Activated naive CD8-positive, alpha-beta T cell treated with anti-CD3 and anti-CD28 coated beads for 36 hours (primary cell): Measurements from ENCODE around the gene VAT1L. TPM values are rescaled to one million over a fixed set of nuclear protein-coding genes. Genes with fewer than 3 reads are reported as not detected.

ENCODE experiments used
- DNase-seq: peaks from one replicate; pipeline ENCODE4 v3.0.0; 2021
- H3K27ac Mint-ChIP-seq: one replicate; pipeline ENCODE4 v1.8.0; 2022; ENCODE audit warnings: mild to moderate bottlenecking, moderate library complexity, mixed read lengths
- H3K27me3 Mint-ChIP-seq: one replicate; pipeline ENCODE4 v1.8.0; 2022; ENCODE audit warnings: mild to moderate bottlenecking, mixed read lengths
- H3K36me3 Mint-ChIP-seq: one replicate; pipeline ENCODE4 v1.8.0; 2021; ENCODE audit warnings: mild to moderate bottlenecking, mixed read lengths
- H3K4me1 Mint-ChIP-seq: one replicate; pipeline ENCODE4 v1.8.0; 2021; ENCODE audit warnings: mixed read lengths
- H3K4me3 Mint-ChIP-seq: one replicate; pipeline ENCODE4 v1.8.0; 2022; ENCODE audit warnings: mild to moderate bottlenecking, moderate library complexity, mixed read lengths
- H3K9me3 Mint-ChIP-seq: one replicate; pipeline ENCODE4 v1.8.0; 2022; ENCODE audit warnings: mixed read lengths
- total RNA-seq, 2 experiments: library from RNA; stranded (reverse); gene quantifications; one replicate each; pipeline ENCODE4 v1.2.3, GENCODE V29; 2021

The VAT1L gene
- total RNA-seq, 2 experiments from 2014 or later = not detected

DNA sequence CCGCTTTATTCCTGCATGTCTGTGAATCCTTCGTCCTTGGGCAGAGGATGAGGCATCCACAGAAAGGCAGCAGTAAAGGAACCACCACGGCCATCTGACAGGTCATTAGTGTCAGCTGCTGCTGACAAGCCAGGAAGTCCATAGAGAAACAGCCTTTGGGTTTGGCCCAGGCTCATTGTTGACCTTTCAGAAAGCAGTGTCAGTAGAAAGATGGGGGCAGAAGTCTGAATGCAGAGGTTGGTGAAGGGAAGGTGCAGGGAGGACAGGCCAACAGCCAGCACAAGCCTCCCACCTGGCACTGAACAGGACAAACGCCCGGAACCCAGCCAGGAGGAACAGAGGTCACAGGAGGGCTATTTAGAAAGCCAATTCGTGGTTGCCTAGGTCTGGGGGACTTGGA, 105.8 kb downstream of the VAT1L start:
- no peak overlapping the region for H3K4me3 Mint-ChIP-seq
- DNase-seq = no peak
- H3K9me3 Mint-ChIP-seq = no peaks in the 10 kb centered on the region
- no peak overlapping the region for H3K27ac Mint-ChIP-seq
- H3K36me3 Mint-ChIP-seq = no peaks in the 10 kb centered on the region
- H3K27me3 Mint-ChIP-seq = peaks cover 5% of the 10 kb centered on the region
- H3K4me1 Mint-ChIP-seq = no peaks in the 10 kb centered on the region

DNA sequence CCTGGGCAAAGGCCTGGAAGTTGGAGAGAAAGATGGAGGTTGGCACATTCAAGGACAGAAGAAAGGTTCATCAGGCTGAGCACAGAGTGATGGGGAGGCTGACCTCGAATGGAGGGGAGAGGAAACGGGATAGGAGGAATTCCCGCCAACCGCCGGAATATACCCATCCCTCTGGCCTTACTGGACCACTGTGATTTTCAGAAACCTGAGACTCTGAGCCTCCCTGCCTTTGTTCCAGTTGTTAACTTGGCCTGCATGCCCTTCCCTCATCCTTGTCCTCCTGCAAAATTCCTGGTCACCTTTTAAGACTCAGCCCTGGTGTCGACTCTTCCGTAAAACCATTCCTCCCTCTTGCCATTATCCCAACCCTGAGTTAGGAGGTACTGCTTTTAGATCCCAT, 107.6 kb downstream of the VAT1L start:
- Mint-ChIP-seq H3K27ac (no peak overlapping the region), H3K27me3 (peaks cover 10% of the 10 kb centered on the region)

GRCh38 chr16:77896415-77897128, 108.2 kb downstream of the VAT1L start:
- Mint-ChIP-seq H3K4me1 (no peaks in the 10 kb centered on the region), H3K27ac (no peak overlapping the region), H3K4me3 (no peak overlapping the region), H3K9me3 (no peaks in the 10 kb centered on the region), H3K27me3 (peaks cover 10% of the 10 kb centered on the region), H3K36me3 (no peaks in the 10 kb centered on the region)
- DNase-seq = no peak

More for the DNA sequence above, 107.6 kb downstream of the VAT1L start:
- Mint-ChIP-seq H3K4me3 (no peak overlapping the region), H3K4me1 (no peaks in the 10 kb centered on the region), H3K9me3 (no peaks in the 10 kb centered on the region), H3K36me3 (no peaks in the 10 kb centered on the region)
- DNase-seq = no peak

GRCh38 chr16:77897129-77897437, 108.7 kb downstream of the VAT1L start:
- peaks cover 10% of the 10 kb centered on the region for H3K27me3 Mint-ChIP-seq
- no peak overlapping the region for H3K27ac Mint-ChIP-seq
- H3K36me3 Mint-ChIP-seq = no peaks in the 10 kb centered on the region
- H3K4me3 Mint-ChIP-seq = no peak overlapping the region
- no peaks in the 10 kb centered on the region for H3K4me1 Mint-ChIP-seq
- H3K9me3 Mint-ChIP-seq = no peaks in the 10 kb centered on the region
- DNase-seq = no peak

DNA sequence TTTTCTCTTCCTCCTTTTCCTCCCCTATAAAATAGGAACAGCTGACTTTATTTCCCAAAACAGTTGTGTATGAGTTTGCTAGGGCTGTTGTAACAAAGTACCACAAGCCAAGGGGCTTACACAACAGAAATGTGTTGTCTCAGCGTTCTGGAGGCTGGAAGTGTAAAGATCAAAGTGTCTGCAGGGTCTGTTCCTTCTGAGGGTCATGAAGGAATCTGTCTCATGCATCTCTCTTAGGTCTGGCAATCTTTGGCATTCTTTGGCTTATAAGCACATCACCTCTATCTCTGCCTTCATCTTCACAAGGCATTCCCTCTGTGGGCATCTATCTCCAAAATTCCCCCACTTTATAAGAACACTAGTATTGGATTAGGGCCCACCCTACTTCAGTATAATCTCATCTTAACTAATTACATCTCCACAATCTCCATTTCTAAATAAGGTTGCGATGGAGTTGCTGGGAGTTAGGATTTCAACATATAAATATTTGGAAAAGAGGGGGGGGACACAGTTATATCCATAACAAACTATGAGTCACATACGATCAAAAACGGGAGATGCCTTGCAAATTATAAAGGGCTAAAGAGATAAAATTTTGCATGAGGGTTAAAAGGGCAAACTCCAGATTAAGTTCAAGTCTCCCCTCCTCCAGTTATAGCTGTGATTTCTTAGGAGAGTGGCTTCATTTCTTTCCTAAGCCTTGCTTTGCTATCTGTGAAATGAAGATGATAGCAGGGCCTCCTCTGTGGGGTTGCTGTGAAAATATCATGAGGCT, 109.7 kb downstream of the VAT1L start:
- H3K4me3 Mint-ChIP-seq = no peak overlapping the region
- H3K27me3 Mint-ChIP-seq = peaks cover 10% of the 10 kb centered on the region
- no peak for DNase-seq
- no peaks in the 10 kb centered on the region for H3K9me3 Mint-ChIP-seq
- no peaks in the 10 kb centered on the region for H3K36me3 Mint-ChIP-seq
- no peak overlapping the region for H3K27ac Mint-ChIP-seq
- H3K4me1 Mint-ChIP-seq = no peaks in the 10 kb centered on the region

DNA sequence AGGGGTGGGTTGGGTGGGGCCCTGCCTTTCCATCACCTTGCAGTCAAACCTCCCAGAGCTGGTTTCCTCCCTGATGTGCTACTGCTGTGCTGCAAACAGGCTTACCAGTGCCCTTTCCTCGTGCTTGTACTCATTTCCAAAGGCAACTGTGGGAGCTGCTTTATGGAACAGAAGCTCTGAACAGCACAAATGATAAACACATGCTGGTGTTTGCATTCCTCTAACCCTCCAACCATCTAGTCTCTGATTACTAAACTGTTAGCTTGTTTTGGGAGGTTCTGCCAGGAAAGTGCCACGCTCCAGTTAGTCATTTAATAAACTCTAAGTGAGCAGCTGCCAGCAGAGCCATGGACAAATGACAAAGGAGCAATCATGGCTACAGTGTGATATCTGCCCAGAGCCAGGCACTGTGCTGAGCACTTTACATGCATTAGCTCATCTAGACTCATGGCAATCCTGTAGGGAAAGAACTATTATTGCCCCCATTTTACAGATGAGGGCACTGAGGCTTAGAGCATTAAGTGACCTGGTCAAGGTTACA, 110.4 kb downstream of the VAT1L start:
- DNase-seq = no peak
- no peaks in the 10 kb centered on the region for H3K4me1 Mint-ChIP-seq
- no peaks in the 10 kb centered on the region for H3K9me3 Mint-ChIP-seq
- peaks cover 10% of the 10 kb centered on the region for H3K27me3 Mint-ChIP-seq
- no peaks in the 10 kb centered on the region for H3K36me3 Mint-ChIP-seq
- H3K4me3 Mint-ChIP-seq = no peak overlapping the region
- no peak overlapping the region for H3K27ac Mint-ChIP-seq

GRCh38 chr16:77899416-77899815, 111.1 kb downstream of the VAT1L start:
- DNase-seq = no peak
- no peak overlapping the region for H3K4me3 Mint-ChIP-seq
- H3K27ac Mint-ChIP-seq = no peak overlapping the region
- no peaks in the 10 kb centered on the region for H3K4me1 Mint-ChIP-seq
- no peaks in the 10 kb centered on the region for H3K36me3 Mint-ChIP-seq
- no peaks in the 10 kb centered on the region for H3K9me3 Mint-ChIP-seq
- H3K27me3 Mint-ChIP-seq = peaks cover 5% of the 10 kb centered on the region

- H3K27ac Mint-ChIP-seq = no peak overlapping the region
- H3K27me3 Mint-ChIP-seq = peaks cover 12% of the 10 kb centered on the region
- no peaks in the 10 kb centered on the region for H3K4me1 Mint-ChIP-seq
- no peak overlapping the region for H3K4me3 Mint-ChIP-seq
- no peak for DNase-seq
- no peaks in the 10 kb centered on the region for H3K9me3 Mint-ChIP-seq
- no peaks in the 10 kb centered on the region for H3K36me3 Mint-ChIP-seq
Observed at GRCh38 chr16:77905374-77905920, 117.1 kb downstream of the VAT1L start.

DNA sequence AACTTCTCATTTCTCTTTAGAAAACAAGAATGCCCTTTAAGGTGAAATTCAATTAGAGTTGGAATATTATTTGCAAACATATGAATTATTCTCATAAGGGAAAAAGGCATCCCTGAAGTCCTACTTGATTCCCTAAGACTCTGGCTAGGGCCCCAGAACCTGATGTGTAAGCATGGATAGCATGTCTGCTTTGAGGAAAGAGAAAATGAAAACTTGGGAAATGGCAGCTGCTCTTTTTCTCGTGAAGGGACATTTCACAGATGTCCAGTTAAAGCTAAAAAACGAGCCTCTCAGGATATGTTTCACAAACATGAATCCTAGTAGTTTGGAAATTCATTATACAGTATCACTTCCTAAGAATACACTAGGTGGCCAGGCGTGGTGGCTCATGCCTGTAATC, 121.7 kb downstream of the VAT1L start:
- Mint-ChIP-seq H3K9me3 (no peaks in the 10 kb centered on the region), H3K4me3 (no peak overlapping the region), H3K27me3 (peaks cover 7% of the 10 kb centered on the region), H3K36me3 (no peaks in the 10 kb centered on the region), H3K27ac (no peak overlapping the region), H3K4me1 (no peaks in the 10 kb centered on the region)
- no peak for DNase-seq

DNA sequence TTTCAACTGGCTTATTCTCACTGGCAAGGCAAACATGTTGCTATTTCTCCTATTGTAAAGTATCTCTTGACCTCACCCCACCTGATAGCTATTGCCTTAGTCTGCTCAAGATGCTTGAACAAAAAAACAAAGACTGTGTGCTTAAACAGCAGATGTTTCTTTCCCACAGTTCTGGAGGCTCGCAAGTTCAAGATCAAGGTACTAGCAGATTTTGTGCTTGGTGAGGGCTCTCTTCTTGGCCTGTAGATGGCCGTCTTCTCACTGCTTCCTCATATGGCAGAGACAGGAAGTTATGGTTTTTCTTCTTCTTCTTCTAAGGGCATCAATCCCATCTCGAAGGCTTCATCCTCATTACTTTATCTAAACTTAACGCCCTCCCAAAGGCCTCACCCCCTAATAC, 124.3 kb downstream of the VAT1L start:
- no peaks in the 10 kb centered on the region for H3K27me3 Mint-ChIP-seq
- H3K27ac Mint-ChIP-seq = no peak overlapping the region
- H3K9me3 Mint-ChIP-seq = no peaks in the 10 kb centered on the region
- DNase-seq = no peak
- H3K4me1 Mint-ChIP-seq = no peaks in the 10 kb centered on the region
- no peaks in the 10 kb centered on the region for H3K36me3 Mint-ChIP-seq
- no peak overlapping the region for H3K4me3 Mint-ChIP-seq

GRCh38 chr16:77913738-77914253, 125.4 kb downstream of the VAT1L start:
- H3K4me3 Mint-ChIP-seq = no peak overlapping the region
- DNase-seq = no peak
- no peak overlapping the region for H3K27ac Mint-ChIP-seq
- H3K36me3 Mint-ChIP-seq = no peaks in the 10 kb centered on the region
- no peaks in the 10 kb centered on the region for H3K4me1 Mint-ChIP-seq
- H3K27me3 Mint-ChIP-seq = no peaks in the 10 kb centered on the region
- no peaks in the 10 kb centered on the region for H3K9me3 Mint-ChIP-seq

DNA sequence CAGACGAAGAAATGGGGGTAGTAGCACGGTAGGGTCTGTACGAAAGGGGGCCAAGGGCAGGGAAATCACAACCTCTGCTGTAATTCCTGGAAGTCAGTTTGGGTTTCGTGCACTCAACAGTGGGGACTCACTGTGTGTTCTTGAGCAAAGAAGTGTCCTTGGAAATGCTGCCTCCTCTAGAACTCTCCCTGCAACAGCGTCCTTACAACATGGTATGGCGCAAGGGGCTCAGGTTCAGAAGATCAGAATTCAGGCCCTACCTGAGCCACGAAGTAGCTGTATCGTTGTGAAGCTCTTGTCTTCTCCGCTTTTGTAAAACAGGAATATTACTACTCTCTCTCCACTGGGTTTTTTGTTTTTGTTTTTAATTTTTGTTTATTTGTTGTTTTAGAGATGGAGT, 127.7 kb downstream of the VAT1L start:
- Mint-ChIP-seq H3K36me3 (no peaks in the 10 kb centered on the region), H3K4me3 (no peak overlapping the region), H3K27ac (no peak overlapping the region), H3K9me3 (no peaks in the 10 kb centered on the region), H3K27me3 (no peaks in the 10 kb centered on the region), H3K4me1 (no peaks in the 10 kb centered on the region)
- no peak for DNase-seq

GRCh38 chr16:77917971-77918370, 129.6 kb downstream of the VAT1L start:
- H3K36me3 Mint-ChIP-seq = no peaks in the 10 kb centered on the region
- DNase-seq = no peak
- H3K4me1 Mint-ChIP-seq = no peaks in the 10 kb centered on the region
- H3K27ac Mint-ChIP-seq = no peak overlapping the region
- no peaks in the 10 kb centered on the region for H3K9me3 Mint-ChIP-seq
- H3K27me3 Mint-ChIP-seq = peaks cover 1% of the 10 kb centered on the region
- no peak overlapping the region for H3K4me3 Mint-ChIP-seq

DNA sequence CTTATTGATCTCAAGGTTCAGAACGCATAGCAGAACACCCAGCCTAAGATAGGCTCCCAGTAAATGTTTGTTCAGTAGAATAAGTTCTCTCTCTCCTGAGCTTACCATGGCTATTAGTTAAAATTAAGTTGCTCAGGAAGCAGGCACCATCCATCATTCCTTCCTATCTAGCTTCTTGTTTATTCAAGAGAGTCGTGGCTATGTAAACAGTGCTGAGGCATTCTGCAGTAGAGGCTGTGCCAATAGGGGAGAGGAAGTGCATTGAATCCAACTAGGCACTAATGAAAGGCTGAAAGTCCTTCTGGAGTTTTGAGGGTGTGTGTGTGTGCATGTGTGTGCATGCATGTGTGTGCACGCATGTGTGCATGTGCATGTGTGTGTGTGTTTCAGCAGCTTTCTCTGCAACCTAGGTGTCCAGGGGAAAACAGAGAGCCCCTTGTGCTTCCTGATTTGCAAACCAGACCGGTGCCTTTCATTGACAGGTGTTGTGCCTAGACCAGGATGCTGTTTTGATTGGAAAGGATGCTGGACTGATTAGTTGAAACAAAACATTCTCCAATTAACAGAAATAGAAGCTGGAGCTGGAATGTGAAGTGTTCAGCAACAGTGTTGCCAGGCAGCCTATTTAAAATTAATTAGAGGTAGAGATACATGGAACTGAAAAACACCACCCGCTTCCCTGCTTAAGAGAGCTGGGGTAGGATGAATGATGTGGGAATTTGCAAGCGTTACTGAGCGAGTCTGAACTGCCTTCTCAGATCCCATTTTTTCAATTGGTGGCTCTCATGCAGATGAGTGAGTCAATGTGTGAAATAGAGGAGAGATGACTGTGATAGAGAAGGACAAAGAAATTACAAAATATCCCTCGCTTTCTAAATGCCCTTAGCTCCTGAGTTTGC, 130.7 kb downstream of the VAT1L start:
- Mint-ChIP-seq H3K4me3 (no peak overlapping the region), H3K4me1 (no peaks in the 10 kb centered on the region), H3K9me3 (no peaks in the 10 kb centered on the region), H3K36me3 (no peaks in the 10 kb centered on the region), H3K27ac (no peak overlapping the region), H3K27me3 (peaks cover 4% of the 10 kb centered on the region)
- DNase-seq = no peak
